ENCODE measurements around the gene CTSZ.
A peak's percentile ranks its signal among the peaks of the same experiment; 100 is the strongest.

CTSZ gene

GRCh38 chr20:59031564-59032022, 24.5 kb upstream of the CTSZ start:
- DNase-seq = no peak

GRCh38 chr20:59030911-59031563, 24.0 kb upstream of the CTSZ start:
- DNase-seq = no peak

DNA sequence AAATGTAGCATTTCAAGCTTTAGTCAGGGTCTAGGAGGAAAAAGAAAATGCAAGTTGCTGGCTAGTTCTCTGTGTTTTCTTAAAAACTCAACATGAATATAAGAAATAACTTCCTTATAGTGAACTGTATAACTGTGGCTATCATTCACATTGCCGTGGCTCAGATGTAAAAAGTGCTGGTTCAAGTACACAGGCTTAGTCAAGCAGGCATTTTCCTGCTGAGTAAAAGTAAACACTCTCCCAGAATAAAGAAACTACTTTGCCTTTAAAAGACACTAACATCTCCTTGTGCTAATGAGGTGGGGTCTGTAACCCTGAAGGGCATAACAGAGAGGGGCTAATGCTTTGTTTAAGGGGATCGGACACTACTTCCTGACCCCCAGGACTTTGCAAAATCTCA, 21.8 kb upstream of the CTSZ start:
- no peak for DNase-seq

GRCh38 chr20:59027741-59028320, 20.8 kb upstream of the CTSZ start:
- no peak for DNase-seq

DNA sequence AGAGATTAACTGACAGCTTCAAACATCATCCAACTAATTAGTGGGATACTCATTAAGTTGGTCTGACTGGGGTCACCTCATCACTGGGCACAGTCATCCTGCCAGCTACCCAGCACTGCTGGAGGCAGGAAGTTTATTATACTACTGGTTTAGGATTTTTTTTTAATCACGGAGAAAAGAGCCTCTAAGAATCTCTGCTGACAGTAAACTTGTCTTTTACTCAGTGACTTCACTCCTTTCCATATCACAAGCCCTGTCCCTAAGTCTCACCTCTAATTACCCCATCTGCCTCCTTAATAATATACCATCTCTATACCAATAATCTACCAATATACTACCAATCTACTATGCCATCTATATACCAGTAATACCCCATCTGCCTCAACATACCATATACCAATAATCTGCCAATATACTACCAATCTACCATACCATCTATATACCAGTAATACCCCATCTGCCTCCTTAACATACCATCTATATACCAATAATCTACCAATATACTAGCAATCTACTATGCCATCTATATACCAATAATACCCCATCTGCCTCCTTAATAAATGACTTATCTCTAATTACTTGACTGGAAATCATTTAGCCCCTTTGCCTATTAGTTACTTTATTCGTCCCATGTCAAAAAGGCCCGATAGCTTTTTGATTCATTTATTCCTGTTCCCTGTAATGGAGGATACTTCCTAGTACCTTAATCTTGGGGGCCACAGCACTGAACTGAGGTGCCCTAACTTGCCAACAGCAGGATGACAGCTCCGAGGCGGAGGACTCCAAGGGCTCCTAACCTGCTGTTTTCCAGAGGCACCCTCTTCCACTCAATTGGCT, 20.1 kb upstream of the CTSZ start:
- no peak for DNase-seq

- peak in 1 of 2 donors; percentile 6 for DNase-seq
These were observed 18.5 kb upstream of the CTSZ start for GRCh38 chr20:59025511-59025910.

DNA sequence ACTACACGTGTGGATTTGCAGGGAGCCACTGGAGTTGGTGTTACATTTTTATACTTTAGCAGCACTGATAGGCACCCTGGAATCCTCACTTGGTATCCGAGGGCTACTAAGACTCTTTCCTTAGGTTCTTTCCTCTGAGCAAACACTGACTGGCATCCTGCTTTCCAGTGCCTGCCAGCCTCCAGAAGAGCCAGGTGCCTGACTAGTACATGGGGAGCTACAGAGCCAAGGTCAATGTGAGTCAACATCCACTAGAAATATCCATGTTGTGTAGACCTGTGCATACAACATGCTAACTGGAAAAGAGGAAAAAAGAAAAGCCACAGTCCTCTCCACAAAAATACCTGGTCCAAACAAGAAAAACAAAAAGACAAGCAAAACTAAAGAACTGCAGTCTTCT, 18.0 kb upstream of the CTSZ start:
- peak in 1 of 2 donors; percentile 6 for DNase-seq

DNA sequence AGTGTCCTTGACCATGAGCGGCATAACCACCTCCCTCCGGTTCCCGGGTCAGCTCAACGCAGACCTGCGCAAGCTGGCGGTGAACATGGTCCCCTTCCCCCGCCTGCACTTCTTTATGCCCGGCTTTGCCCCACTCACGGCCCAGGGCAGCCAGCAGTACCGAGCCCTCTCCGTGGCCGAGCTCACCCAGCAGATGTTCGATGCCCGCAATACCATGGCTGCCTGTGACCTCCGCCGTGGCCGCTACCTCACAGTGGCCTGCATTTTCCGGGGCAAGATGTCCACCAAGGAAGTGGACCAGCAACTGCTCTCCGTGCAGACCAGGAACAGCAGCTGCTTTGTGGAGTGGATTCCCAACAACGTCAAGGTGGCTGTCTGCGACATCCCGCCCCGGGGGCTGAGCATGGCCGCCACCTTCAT, 17.1 kb upstream of the CTSZ start:
- DNase-seq = peak in 1 of 2 donors; percentile 15

- no peak for DNase-seq
These were observed 16.6 kb upstream of the CTSZ start for GRCh38 chr20:59023616-59024015.

DNA sequence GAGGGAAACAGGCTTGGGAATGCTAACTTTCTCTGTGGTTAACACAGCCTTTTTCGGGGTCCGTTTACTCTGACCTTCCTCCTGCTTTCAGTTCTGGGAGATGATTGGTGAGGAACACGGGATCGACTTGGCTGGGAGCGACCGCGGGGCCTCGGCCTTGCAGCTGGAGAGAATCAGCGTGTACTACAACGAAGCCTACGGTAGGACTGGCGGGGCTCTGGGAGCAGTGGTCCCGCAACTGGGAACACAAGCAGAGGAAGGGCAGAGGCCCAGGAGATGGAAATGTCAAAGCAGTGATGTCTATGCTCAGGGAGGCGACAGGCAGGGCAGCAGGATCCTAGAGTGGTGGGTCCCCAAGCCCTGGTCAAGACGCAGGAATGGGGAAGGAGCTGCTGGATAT, 15.7 kb upstream of the CTSZ start:
- DNase-seq = peak in 1 of 2 donors; percentile 9

- DNase-seq = peak in 1 of 2 donors; percentile 11
These were observed 14.0 kb upstream of the CTSZ start for GRCh38 chr20:59020938-59021551.

GRCh38 chr20:59019217-59019616, 12.2 kb upstream of the CTSZ start, which contains the start of gene TUBB1:
TSS of gene TUBB1 (plus strand) at chr20:59019429. CDS start at chr20:59019523, 94 bp downstream.
- peak in 1 of 2 donors; percentile 12 for DNase-seq

DNA sequence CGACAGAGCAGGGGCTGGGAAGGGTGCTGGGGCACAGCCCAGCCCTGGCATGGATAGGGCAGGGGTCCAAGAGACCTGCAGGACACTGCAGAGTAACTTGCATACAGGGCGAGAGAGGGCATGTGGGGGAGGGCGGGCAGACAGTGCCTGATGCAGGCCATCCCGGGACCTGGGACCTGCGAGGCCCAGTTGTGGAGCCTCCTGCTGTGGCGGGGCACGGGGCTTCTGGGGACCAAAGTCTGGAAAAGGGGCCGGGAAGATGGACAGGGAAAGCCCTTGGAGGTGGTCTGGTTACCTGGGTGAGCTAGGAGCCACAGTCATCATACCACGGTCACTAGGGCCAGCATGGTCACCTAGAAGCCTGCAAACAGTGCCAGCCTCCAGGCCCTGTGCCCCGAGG, 11.8 kb upstream of the CTSZ start:
- DNase-seq = peak in 1 of 2 donors; percentile 14

DNA sequence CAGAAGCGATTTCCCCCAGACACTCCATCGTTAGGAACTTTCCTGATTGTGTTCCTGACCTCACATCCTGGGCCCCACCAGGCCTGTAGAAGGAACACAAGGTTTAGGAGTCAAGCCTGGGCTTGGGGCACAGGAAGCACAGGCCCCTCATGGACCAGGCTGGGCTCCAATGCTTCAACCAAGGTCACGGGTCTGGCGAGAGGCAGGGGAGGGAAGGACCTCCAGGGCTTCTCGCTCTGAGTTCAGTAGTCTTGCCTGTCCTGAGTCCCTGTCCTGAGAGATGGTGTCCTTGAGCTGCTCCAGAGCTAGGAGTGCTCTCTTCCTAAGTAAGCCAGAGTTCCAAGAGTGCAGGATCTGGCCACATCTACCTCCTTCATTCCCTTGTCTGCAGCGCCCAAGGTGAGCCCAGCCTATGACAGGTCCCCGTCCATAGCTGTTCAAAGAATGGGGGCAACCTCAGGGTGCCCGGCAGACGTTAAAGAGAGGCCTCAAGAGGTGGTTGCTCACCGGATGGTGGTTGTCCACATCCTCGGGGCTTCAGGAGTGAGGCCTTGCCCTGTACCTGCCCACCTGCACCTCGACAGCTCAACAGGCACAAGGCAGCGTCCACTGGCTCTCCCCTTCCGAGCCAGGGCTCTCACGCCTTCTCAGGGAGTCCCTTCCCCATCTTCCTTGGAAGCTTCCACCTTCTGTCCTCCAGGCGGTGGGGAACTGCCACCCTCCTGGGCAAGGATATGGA, 10.6 kb upstream of the CTSZ start:
- peak in 1 of 2 donors; percentile 14 for DNase-seq

- DNase-seq = peak in 1 of 2 donors; percentile 18
These were observed 9.9 kb upstream of the CTSZ start for GRCh38 chr20:59016795-59017492.

DNA sequence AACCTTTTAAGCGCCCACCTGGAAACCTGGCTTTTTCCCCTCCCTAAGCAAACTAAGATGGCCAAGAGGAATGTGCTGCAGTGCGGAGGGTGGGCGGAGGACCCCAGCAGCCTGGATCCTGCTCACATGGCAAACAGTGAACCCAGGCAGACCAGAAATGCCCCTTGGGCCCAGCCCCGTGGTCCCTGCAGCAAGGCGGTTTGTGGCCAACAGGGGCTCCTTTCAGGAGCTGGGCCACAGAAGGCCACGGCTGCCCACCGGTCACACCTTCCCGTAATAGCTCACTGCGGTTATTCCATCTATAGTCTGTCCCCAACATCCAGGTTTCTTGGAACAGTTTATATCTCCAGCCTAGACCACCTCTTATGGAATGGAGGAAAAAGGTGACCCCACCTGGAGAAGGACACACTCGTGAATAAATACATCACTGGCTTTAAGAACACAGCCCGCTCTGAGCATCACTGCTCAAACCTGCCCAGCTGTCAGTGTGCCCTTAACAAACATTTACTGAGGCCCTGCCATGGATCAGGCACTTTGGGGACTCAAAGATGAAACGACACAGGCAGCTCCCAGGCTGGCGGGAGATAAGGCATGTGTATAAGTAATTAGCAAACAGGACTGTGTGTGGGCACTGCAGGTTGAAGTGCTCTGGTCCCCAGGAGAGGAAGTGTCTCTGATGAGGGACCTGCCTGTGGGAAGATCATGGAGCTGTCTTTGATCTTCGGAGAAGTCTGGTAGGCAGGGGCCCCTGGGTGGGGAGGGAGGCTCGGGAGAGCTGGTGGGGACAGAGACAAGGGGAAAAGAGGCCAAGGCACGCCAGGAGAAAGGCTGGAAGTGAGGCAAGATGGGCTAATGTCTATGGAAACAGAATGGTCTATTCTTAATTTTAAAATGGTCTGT, 9.0 kb upstream of the CTSZ start:
- peak in 1 of 2 donors; percentile 11 for DNase-seq

- DNase-seq = no peak
These were observed 8.4 kb upstream of the CTSZ start for GRCh38 chr20:59015411-59015810.

GRCh38 chr20:59014680-59015389, 7.8 kb upstream of the CTSZ start:
- DNase-seq = peak in 1 of 2 donors; percentile 11

DNA sequence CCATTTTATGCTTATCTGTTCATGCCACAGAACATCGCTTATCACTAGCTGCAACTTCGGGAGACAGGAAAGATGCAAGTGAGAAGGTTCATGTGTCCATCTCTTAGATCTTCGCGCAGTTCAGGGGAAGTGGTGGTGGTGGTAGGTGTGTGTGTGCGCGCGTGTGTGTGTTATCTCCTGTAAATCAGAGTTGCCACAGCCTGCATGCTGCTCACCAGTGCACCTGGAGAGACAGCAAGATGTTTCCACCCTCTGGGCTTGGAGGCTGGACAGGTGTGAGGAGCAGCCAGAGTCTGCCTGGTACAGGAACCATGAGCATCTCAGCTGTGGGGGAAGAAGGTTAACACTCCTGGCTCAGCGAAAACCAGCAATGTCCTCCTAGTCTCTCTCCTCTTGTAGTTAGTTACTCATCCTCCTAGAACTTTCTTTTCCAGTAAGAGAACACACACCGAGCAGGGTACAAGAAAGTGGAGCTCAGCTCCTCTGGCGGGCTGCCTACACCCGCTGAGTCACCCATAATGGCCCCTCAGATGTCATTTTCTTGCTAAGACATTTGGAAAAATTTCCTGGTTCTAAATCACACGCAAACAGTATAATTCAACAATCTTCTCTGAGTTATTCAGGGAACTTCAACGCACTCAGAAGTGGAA, 7.0 kb upstream of the CTSZ start:
- DNase-seq = peak in 1 of 2 donors; percentile 18

All from stimulated activated CD4-positive, alpha-beta T cell treated with anti-CD3 and anti-CD28 coated beads, Interleukin-2, amount 100 ng/mL, for 24 hours (primary cell).